IMR-90 (cell line): ENCODE results near the gene PRR5.

Experiments used
- CHD1 ChIP-seq: IDR thresholded peaks from 2 replicates; pipeline ENCODE4 v1.6.1; 2012; ENCODE audit warnings: low read depth, low read length, improper control_type of control experiment
- CTCF ChIP-seq: conservative IDR thresholded peaks from 2 replicates; pipeline ENCODE4 v1.5.1; 2012; ENCODE audit warnings: mild to moderate bottlenecking, low read depth, low read length, improper control_type of control experiment
- MAFK ChIP-seq: IDR thresholded peaks from 2 replicates; pipeline ENCODE4 v1.6.1; 2012; ENCODE audit warnings: low read depth, low read length, improper control_type of control experiment
- MXI1 ChIP-seq: IDR thresholded peaks from 2 replicates; pipeline ENCODE4 v1.6.1; 2012; ENCODE audit warnings: low read depth, mild to moderate bottlenecking, low read length, moderate library complexity, borderline replicate concordance
- POLR2A ChIP-seq: IDR thresholded peaks from 2 replicates; pipeline ENCODE4 v1.6.1; 2012; ENCODE audit warnings: mild to moderate bottlenecking, low read depth, low read length
- RAD21 ChIP-seq: IDR thresholded peaks from 2 replicates; pipeline ENCODE4 v1.6.1; 2012; ENCODE audit warnings: low read length, improper control_type of control experiment

GRCh38 chr22:44671742-44672141 is 30.3 kb upstream of the PRR5 start:
- TF ChIP-seq RAD21, result no peak
- TF ChIP-seq CTCF, result no peak
- TF ChIP-seq MAFK, result no peak
- TF ChIP-seq POLR2A, result no peak
- no peak for TF ChIP-seq MXI1
- no peak for TF ChIP-seq CHD1
